Activated CD4-positive, alpha-beta T cell treated with anti-CD3 and anti-CD28 coated beads, Interleukin-2, amount 50 U/mL, for 4 hours (primary cell): Measurements from ENCODE around the gene TK1.

Source experiments
- DNase-seq, 2 experiments: peaks; one replicate each; pipeline ENCODE4 v3.0.0-alpha.2; 2020

The TK1 gene

GRCh38 chr17:78219396-78220150, 32.7 kb upstream of the TK1 start:
- no peak for DNase-seq

- no peak for DNase-seq
These were observed 27.8 kb upstream of the TK1 start for GRCh38 chr17:78214706-78215061.

GRCh38 chr17:78214016-78214705, 27.3 kb upstream of the TK1 start, which contains the start of gene BIRC5:
TSS of gene BIRC5 (plus strand) at chr17:78214253. CDS start at chr17:78214317, 64 bp downstream.
- DNase-seq = peak; percentile 85 to 88

GRCh38 chr17:78211032-78211431, 24.2 kb upstream of the TK1 start:
- no peak for DNase-seq

GRCh38 chr17:78210111-78210510, 23.3 kb upstream of the TK1 start:
- DNase-seq = no peak

- DNase-seq = no peak
These were observed 21.6 kb upstream of the TK1 start for GRCh38 chr17:78208486-78208885.

- no peak for DNase-seq
These were observed 19.4 kb upstream of the TK1 start for GRCh38 chr17:78206298-78206697.

- no peak for DNase-seq
These were observed 18.4 kb upstream of the TK1 start for GRCh38 chr17:78205124-78205775.

- no peak for DNase-seq
These were observed 17.7 kb upstream of the TK1 start for GRCh38 chr17:78204387-78205123.

- no peak for DNase-seq
These were observed 15.8 kb upstream of the TK1 start for GRCh38 chr17:78202666-78203065.

GRCh38 chr17:78200451-78200850, 13.6 kb upstream of the TK1 start:
- no peak for DNase-seq

GRCh38 chr17:78197147-78197832, 10.4 kb upstream of the TK1 start:
- DNase-seq = no peak

GRCh38 chr17:78196716-78197115, 9.9 kb upstream of the TK1 start:
- no peak for DNase-seq

- no peak for DNase-seq
These were observed 716 bp downstream of the TK1 start for GRCh38 chr17:78185981-78186691.

GRCh38 chr17:78184868-78185267, 2.0 kb downstream of the TK1 start:
- DNase-seq = no peak

GRCh38 chr17:78184351-78184750, 2.5 kb downstream of the TK1 start:
- DNase-seq = no peak

- DNase-seq = no peak
These were observed 2.9 kb downstream of the TK1 start for GRCh38 chr17:78183916-78184315.

- no peak for DNase-seq
These were observed 4.3 kb downstream of the TK1 start for GRCh38 chr17:78182504-78182903.

GRCh38 chr17:78180508-78180907, 6.3 kb downstream of the TK1 start:
- DNase-seq = no peak

- DNase-seq = no peak
These were observed 6.8 kb downstream of the TK1 start for GRCh38 chr17:78180083-78180482.

GRCh38 chr17:78179372-78179771, 7.5 kb downstream of the TK1 start:
- DNase-seq = no peak

GRCh38 chr17:78176548-78177025, 10.3 kb downstream of the TK1 start:
- peak; percentile 65 to 70 for DNase-seq
